Dermis microvascular lymphatic vessel endothelial cell (primary cell): ENCODE results near the gene INO80. TPM values are rescaled to one million over a fixed set of nuclear protein-coding genes. Genes with fewer than 3 reads are reported as not detected.

Experiments
- DNase-seq, 2 donors: peaks; one replicate each; pipeline versions ENCODE4 v3.0.0 to v3.0.0-alpha.2; 2010; ENCODE audit warnings: low read depth in 2 of 2
- total RNA-seq: library from RNA; depleted of rRNA; stranded (reverse); fragments of >200 nt; gene quantifications from 2 replicates; pipeline ENCODE4 v1.2.1, GENCODE V29; 2014

INO80 gene
- total RNA-seq, 1 donor from 2014 or later: 16.8 TPM

GRCh38 chr15:40931300-40932142 is 184.6 kb downstream of the INO80 start:
- DNase-seq: peak in 1 of 2 donors; percentile 37

- DNase-seq: peak; percentile 98 to 99
Measured at GRCh38 chr15:40930430-40931299, 185.4 kb downstream of the INO80 start.

- DNase-seq: peak in 1 of 2 donors; percentile 70
Measured at GRCh38 chr15:40929660-40930429, 186.2 kb downstream of the INO80 start.

Other genes with a start within 250 kb of the INO80 start
- under 0.01 TPM in 1 of 2 replicates, not detected in the other for gene RHOV, start 242.0 kb downstream of the INO80 start, total RNA-seq
- 33.9 and 53.5 TPM in 2 replicates for gene VPS18, start 221.8 kb downstream of the INO80 start, total RNA-seq
- 76.5 and 79.2 TPM in 2 replicates for gene DLL4, start 186.9 kb downstream of the INO80 start, total RNA-seq
- 1.4 and 1.9 TPM in 2 replicates for gene CHAC1, start 162.8 kb downstream of the INO80 start, total RNA-seq
- gene EXD1, start 114.5 kb upstream of the INO80 start, total RNA-seq: under 0.01 TPM in 1 of 2 replicates, not detected in the other
- 67.0 and 69.2 TPM in 2 replicates for gene CHP1, start 115.0 kb upstream of the INO80 start, total RNA-seq
- gene OIP5, start 216.3 kb upstream of the INO80 start, total RNA-seq: 3.3 and 8.3 TPM in 2 replicates
- 30.8 and 75.9 TPM in 2 replicates for gene NUSAP1, start 216.6 kb upstream of the INO80 start, total RNA-seq